GM23338 (cell line): ENCODE measurements around the gene ART1.

ENCODE experiments used
- CREB1 ChIP-seq: fragments of 250-450 bp; sonication (Bioruptor Pico); IDR thresholded peaks from 2 replicates; pipeline ENCODE4 v1.5.0; 2020; ENCODE audit warnings: low read depth, mild to moderate bottlenecking, moderate library complexity
- EZH2 ChIP-seq: fragments of 200-600 bp; sonication (generic); IDR thresholded peaks from one replicate; pipeline ENCODE4 v1.8.0; 2017; ENCODE audit warnings: antibody characterized with exemption, mild to moderate bottlenecking, low read depth; ENCODE audit not compliant: unreplicated experiment
- EZH2phosphoT487 ChIP-seq: fragments of 200-600 bp; sonication (generic); IDR thresholded peaks from one replicate; pipeline ENCODE4 v1.8.1; 2018; ENCODE audit warnings: antibody characterized with exemption; ENCODE audit not compliant: unreplicated experiment
- POLR2AphosphoS5 ChIP-seq: IDR thresholded peaks from 2 replicates; pipeline ENCODE4 v1.6.1; 2016; ENCODE audit warnings: antibody characterized with exemption, low read depth
- ZNF114 ChIP-seq: fragments of 250-450 bp; sonication (Bioruptor Pico); IDR thresholded peaks from 2 replicates; pipeline ENCODE4 v1.5.0; 2020; ENCODE audit warnings: mild to moderate bottlenecking, moderate library complexity
- TF ChIP-seq, protein P1 (sequence below), 2 experiments: fragments of 200-600 bp in 1 of 2; sonication (generic) in 1 of 2; conservative IDR thresholded peaks; 2 replicates each; pipeline versions ENCODE4 v1.5.1 to v1.6.1; 2016 to 2017; ENCODE audit warnings: antibody characterized with exemption in 2 of 2, low read depth in 2 of 2, mild to moderate bottlenecking in 2 of 2, moderate library complexity in 1 of 2
- TF ChIP-seq, protein P2 (sequence below): IDR thresholded peaks from one replicate; pipeline ENCODE4 v1.6.1; 2018; ENCODE audit warnings: antibody characterized with exemption; ENCODE audit not compliant: unreplicated experiment
- TF ChIP-seq, protein P3 (sequence below): IDR thresholded peaks from 2 replicates; pipeline ENCODE4 v1.6.1; 2016; ENCODE audit warnings: antibody characterized with exemption

DNA sequence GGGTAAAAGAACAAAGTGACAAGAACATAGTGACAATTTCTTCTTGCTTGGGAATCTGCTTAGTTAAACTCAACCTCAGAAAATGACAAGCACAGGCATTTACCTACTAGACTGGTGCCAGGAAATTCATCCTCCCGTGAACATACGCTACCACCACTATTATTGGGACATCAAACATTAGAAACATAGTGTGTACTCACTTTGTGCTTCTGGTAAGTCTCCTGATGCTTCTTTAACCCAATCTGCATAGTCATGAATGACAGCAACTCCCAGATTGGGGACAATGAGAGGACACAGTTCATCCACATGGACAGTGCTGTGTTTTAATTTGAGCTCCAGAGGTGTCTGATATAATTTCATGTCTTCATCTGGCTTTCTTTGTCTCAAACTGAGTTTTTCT is 55.5 kb downstream of the ART1 start:
- TF ChIP-seq, protein P1, sequence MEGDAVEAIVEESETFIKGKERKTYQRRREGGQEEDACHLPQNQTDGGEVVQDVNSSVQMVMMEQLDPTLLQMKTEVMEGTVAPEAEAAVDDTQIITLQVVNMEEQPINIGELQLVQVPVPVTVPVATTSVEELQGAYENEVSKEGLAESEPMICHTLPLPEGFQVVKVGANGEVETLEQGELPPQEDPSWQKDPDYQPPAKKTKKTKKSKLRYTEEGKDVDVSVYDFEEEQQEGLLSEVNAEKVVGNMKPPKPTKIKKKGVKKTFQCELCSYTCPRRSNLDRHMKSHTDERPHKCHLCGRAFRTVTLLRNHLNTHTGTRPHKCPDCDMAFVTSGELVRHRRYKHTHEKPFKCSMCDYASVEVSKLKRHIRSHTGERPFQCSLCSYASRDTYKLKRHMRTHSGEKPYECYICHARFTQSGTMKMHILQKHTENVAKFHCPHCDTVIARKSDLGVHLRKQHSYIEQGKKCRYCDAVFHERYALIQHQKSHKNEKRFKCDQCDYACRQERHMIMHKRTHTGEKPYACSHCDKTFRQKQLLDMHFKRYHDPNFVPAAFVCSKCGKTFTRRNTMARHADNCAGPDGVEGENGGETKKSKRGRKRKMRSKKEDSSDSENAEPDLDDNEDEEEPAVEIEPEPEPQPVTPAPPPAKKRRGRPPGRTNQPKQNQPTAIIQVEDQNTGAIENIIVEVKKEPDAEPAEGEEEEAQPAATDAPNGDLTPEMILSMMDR (conservative IDR thresholded peaks at IDR 0.05; ENCODE audit: low read depth in 2 of 2), result no peak
- no peak for TF ChIP-seq EZH2phosphoT487
- no peak for TF ChIP-seq POLR2AphosphoS5
- TF ChIP-seq EZH2, result no peak
- TF ChIP-seq, protein P2, sequence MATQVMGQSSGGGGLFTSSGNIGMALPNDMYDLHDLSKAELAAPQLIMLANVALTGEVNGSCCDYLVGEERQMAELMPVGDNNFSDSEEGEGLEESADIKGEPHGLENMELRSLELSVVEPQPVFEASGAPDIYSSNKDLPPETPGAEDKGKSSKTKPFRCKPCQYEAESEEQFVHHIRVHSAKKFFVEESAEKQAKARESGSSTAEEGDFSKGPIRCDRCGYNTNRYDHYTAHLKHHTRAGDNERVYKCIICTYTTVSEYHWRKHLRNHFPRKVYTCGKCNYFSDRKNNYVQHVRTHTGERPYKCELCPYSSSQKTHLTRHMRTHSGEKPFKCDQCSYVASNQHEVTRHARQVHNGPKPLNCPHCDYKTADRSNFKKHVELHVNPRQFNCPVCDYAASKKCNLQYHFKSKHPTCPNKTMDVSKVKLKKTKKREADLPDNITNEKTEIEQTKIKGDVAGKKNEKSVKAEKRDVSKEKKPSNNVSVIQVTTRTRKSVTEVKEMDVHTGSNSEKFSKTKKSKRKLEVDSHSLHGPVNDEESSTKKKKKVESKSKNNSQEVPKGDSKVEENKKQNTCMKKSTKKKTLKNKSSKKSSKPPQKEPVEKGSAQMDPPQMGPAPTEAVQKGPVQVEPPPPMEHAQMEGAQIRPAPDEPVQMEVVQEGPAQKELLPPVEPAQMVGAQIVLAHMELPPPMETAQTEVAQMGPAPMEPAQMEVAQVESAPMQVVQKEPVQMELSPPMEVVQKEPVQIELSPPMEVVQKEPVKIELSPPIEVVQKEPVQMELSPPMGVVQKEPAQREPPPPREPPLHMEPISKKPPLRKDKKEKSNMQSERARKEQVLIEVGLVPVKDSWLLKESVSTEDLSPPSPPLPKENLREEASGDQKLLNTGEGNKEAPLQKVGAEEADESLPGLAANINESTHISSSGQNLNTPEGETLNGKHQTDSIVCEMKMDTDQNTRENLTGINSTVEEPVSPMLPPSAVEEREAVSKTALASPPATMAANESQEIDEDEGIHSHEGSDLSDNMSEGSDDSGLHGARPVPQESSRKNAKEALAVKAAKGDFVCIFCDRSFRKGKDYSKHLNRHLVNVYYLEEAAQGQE, result no peak
- TF ChIP-seq ZNF114 (CRISPR knock-in tag), result no peak
- TF ChIP-seq, protein P3, sequence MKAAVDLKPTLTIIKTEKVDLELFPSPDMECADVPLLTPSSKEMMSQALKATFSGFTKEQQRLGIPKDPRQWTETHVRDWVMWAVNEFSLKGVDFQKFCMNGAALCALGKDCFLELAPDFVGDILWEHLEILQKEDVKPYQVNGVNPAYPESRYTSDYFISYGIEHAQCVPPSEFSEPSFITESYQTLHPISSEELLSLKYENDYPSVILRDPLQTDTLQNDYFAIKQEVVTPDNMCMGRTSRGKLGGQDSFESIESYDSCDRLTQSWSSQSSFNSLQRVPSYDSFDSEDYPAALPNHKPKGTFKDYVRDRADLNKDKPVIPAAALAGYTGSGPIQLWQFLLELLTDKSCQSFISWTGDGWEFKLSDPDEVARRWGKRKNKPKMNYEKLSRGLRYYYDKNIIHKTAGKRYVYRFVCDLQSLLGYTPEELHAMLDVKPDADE, result no peak
- TF ChIP-seq CREB1 (CRISPR knock-in tag), result no peak
